NCI-H1105 treated with DMSO at 0.1 percent for 48 hours (cell line): ENCODE results near the gene VPS11.
A peak's percentile ranks its signal among the peaks of the same experiment; 100 is the strongest.
"Not testable (repeated sequence)": the region's sequence is repeated elsewhere in the genome, so short reads cannot be mapped to it uniquely, and the experiment has no call there.

Experiments used
- DNase-seq: peaks from one replicate; lab custom pipeline; 2025; lab: John Stamatoyannopoulos, UW

Gene VPS11

DNA sequence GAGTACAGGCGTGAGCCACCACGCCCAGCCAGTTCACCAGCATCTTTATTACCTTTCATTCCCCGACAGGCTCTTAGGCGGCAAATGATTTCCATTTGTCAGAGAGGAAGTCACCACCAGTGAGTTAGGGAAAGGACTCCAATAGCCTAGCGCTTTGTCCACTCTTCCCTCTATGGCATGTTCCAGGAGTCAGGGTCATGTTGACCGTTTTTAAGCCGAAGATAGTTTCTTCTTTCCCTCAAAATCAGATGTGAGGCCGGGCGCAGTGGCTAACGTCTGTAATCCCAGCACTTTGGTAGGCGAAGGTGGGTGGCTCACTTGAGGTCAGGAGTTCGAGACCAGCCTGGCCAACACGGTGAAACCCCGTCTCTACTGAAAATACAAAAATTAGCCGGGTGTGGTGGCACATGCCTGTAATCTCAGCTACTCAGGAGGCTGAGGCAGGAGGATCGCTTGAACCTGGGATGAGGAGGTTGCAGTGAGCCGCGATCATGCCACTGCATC, 35.6 kb downstream of the VPS11 start:
- not testable (repeated sequence) for DNase-seq

DNA sequence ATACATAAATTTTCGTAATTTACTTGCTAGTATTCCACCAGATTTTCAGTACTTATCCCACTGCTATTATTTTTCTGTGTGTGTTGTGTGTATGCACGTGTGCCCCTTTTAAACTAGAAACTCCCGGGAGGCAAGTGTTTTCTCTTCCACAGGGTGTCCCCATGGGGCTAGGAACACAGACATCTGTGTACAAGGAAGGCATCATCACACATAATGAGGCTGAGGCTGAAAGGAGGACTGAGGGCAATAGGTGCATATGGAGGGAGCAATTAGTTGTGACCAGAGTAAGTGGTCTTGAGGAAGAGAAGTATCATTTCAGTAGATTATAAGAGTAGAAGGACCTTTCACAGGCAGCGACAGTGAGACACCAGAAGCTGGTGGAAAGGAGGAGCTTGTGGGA, 36.2 kb downstream of the VPS11 start:
- no peak for DNase-seq

DNA sequence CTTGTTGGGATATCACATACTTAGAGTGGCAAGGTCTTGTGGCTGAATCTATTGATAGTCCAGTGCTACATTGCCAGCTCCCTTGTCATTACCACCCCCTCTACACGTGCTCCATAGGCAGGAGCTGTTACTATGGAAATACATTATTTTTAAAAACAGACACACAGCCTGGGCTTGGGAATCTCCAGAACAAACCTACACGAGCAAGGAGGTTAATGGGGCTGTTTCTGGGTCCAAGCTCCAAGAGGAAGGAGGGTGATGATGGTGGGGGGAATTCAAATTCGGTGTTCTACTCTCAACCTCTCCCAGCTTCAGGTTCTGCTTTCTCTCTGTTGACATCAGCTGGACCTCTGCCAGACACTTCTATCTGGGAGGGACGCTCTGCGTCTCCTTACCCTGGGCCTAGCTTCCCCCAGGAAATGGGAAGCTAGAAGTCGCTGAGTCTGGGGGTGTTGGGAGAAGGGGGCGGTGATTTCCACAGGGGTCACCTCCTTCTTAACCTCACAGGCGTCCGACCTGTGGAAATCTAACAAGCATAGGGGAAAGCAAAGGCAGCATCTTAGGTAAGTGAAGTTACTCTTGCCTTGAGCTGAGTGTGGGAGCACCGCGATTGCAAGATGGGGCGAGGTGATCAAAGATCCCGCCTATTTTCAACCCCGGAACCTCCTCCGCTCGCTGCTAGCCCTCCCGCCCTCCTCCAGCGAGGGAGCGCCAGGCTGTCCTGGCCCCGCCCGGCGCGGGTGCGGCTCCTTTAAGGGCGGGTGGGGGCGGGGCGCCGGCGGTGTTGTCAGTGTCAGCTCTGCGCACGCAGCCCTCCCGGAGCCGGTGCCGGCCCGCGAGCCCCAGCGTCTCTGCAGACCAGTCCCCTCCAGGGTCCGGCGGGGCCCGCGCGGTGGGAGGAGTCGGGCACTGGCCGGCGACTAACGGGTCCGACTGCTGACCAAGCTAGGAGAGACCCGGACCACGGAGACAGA, 39.2 kb downstream of the VPS11 start, which contains the start of gene C2CD2L:
Gene C2CD2L, plus strand, starts transcription at position 781 of the 974 bp plus-strand sequence. CDS start 398 bp downstream, outside the sequence.
- DNase-seq = peak; percentile 94

DNA sequence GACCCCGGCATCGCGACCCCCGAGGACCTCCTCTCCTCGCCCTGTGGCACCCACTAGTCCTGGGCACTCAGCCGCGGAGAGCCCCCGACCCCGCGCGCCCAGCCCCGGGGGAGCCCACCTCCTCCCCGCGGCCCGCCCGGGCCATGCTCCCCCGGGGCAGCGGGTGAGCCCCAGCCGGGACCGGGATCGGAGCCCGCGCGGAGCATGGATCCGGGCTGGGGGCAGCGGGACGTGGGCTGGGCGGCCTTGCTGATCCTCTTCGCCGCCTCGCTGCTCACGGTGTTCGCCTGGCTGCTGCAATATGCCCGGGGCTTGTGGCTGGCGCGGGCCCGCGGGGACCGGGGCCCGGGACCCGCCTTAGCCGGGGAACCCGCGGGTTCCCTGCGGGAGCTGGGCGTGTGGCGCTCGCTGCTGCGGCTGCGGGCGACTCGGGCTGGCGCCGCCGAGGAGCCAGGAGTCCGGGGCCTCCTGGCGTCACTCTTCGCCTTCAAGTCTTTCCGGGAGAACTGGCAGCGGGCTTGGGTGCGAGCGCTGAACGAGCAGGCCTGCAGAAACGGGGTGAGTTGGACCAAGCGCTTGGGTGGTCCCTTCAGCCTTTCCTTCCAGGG, 40.0 kb downstream of the VPS11 start:
- DNase-seq = no peak

DNA sequence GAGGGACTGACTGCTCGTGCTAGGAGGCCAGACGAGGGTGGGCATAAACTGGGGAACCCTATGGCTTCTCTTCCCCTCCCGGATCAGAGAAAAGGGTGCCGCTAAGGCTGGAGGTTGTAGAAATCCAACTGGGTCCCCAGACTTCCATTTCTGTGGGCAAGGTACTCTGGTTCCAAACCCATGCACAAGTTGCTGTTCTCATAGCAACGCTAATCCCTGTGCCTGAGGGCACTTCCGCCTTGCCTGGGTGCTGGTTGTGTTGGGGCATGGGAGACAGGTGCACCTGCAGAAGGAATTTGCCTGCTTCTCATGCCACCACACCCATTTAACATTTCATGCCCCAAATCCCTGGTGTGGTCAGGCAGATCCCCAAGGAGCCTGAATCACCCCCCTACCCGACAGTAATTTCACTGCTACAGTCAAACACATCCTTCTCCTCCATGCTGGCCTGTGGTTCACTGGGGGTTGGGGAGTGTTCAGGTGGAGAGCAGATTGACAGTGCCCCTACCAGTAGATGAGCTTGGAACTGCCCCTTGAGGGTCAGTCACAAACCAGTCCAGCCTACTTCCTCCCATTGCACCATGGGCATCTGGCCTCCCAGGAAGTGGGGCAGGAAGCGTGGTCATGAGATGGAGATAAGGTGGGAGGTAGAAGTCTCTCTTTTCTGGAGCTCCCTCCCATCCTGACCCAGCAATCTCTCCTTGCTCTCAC, 40.7 kb downstream of the VPS11 start:
- DNase-seq = peak; percentile 71

DNA sequence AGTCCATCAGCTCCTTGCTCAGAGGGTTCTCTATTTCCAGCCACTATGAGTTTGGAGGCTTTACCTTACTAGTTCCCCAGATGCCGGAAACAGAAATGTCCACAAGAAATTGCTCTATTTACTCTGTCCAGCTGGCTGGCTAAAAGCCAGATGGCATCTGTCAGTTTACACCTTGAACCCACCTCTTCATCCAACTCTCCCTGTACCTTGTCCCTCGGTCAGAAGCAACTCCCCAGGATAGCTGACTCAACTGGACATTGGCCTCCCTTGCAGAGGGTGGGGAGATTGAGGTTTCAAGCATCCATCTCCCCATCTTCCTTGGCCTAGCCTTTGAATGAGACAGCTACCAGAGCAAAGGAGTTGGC, 41.2 kb downstream of the VPS11 start:
- no peak for DNase-seq

DNA sequence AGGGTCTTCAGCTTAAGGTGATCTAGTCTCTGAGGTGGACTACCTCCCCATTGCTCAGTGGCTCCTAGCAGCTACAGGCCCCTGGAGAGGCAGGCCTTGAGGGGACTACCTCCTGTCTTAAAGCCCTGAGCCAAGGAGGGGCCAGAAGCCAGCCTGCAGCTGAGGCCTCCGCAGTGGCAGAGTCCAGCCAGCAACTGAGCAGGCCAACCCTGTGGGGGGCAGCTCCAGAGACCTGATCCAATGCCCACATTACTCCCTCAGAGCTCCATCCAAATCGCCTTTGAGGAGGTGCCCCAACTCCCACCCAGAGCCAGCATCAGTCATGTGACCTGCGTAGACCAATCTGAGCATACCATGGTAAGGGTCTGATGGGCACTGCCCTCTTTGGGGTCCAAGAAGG, 42.2 kb downstream of the VPS11 start:
- DNase-seq = no peak

DNA sequence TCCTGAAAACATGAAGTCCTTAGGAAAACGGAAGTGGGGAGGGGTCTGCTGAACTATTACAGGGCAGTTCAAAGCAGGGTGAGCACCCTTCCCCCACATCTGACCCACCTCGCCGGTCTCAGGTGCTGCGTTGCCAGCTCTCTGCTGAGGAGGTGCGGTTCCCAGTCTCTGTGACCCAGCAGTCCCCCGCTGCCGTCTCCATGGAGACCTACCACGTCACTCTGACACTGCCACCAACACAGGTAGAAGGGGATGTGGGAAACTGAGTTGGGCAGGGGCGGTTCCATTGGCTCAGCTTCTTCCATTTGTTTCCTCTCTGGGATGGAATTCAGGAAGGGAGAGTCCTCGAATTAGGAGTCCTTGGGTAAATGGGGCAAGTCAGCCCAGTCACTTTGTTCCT, 42.8 kb downstream of the VPS11 start:
- no peak for DNase-seq

DNA sequence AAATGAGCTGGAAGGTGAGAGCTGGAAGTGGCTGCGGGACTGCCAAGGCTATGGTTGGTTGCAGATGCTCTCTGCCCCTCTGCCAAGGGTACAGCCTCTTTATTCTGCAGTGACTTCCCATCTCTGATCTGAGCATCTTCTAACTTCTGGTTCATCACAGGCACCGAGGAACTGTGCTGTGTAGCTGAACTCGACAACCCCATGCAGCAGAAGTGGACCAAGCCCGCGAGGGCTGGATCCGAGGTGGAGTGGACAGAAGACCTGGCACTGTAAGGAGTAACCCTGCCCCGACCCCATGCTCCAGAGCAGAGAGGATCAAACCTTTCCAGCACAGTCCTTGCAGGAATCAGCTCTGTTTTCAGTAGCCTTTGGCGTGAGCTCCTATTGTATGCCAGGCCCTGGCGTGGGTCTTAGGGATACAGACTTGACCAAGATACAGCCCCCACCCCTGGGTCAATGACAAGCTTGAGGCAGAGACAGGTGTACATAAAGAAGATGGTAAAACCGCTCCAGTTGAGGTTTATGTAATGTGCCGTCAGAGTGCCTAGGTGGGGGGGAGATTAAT, 43.8 kb downstream of the VPS11 start:
- no peak for DNase-seq

DNA sequence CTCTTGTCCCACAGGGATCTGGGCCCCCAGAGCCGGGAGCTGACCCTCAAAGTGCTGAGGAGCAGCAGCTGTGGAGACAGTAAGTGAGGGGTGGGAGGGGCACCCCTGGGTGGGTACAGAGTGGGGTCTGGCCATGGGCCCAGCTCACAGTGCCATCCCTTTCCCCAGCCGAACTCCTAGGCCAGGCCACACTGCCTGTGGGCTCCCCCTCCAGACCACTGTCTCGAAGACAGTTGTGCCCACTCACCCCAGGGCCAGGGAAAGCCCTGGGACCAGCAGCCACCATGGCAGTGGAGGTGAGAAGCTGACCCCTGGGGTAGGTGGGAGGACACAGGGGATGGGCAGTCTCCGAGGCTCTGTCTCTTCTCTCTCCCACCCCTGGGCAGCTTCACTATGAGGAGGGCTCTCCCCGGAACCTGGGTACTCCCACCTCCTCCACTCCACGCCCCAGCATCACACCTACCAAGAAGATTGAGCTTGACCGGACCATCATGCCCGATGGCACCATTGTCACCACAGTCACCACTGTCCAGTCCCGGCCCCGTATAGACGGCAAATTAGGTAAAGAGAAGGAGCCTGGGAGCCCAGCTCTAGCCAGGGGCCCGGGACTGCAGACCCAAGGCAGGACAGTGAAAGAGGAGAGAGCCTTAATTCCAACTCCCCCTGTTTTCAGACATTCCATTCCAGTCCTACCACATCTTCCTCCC, 44.8 kb downstream of the VPS11 start:
- no peak for DNase-seq

DNA sequence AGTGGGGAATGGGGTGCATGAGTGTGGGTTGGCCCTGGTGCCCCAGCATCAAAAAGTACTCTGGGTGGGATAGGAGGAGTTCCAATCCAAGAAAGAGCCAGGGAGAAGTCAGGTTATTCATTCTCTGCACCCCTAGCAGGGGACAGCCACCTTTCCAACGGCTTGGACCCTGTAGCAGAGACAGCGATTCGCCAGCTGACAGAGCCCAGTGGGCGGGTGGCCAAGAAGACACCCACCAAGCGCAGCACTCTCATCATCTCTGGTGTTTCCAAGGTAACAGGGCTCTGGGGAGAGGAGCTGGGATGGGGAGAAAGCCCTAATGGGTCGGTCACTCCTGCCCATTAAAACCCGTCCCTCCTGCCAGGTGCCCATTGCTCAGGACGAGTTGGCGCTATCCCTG, 46.1 kb downstream of the VPS11 start:
- no peak for DNase-seq

DNA sequence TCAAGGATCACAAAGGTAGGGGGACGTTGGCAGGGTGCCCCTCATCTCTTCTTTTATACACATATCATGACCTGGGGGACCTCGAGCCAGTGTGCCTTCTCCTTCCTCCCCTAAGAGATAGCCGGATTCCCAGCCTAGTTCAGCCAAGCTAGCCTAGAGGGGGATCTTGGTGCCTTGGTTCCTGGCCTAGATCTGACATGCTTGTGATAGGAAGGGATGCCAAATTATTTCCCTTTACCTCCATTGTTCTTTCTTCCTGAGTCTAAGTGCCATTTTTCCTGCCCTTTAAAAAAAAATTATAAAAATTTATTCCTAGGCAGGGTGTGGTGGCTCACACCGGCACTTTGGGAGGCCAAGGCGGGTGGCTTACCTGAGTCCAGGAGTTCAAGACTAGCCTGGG, 46.7 kb downstream of the VPS11 start:
- DNase-seq = no peak

DNA sequence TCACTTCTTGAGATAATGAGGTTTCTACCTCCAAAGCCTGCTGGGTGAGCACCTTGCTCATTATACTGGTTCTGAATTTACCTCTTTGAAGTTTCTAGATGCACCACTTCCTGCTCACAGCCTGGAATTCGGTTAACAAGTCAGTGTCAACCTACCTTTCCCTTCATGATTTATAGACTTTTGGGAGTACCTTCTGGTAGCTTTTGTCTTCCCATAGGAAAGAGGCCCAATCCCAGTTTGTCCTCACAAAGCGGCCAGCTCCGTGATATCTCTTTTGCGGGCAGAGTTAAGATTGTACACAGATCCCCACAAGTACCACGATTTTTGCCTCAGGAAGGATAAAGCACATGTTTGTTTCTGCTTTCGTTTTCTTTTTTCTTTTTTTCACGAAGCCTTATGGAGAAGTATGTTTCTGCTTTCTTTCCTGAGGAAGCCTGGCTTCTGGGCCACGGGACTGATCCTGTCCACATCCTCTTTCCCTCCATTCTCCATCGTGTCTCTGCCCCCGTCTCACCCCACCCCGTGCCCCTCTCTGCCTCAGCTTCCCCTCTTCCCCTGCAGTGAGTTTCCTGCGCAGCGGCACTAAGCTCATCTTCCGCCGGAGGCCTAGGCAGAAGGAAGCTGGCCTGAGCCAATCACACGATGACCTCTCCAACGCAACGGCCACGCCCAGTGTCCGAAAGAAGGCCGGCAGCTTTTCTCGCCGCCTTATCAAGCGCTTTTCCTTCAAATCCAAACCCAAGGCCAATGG, 48.0 kb downstream of the VPS11 start:
- DNase-seq = no peak

DNA sequence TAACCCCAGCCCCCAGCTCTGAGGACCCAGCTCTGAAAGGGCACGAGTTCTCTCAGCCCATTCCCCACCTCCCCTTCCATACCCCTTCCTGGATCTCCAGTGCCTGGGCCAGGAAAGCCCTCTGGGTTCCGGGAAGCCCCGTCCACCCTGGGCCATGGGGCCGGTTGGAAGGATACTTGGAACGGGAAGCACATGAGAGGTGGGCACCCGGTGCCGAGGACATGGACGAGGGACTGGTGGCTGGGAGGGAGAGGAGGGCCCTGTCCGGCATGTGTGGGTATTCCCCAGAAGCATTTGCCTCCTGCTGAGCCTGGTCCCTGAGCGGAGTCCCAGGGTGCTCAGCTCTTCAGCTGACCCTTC, 48.6 kb downstream of the VPS11 start:
- DNase-seq = no peak

DNA sequence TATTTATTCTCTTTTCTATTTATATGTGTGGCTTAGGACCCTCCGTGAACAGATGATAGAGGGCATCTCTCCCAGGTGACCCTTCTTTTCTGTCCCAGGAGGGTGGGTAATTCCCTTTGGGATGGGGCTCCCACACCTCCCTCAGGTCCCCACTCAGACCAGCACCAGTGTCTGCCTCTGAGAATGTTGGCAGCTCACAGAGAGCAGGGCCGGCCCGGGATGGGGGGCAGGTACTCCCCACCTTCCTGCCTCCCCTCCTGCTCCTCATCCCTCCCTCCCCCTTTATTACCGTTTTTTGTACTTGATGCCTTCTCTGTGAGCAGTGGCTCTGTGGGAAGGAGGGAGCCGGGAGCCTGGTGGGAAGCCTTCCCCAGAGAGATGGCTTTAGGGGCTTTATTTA, 49.0 kb downstream of the VPS11 start:
- no peak for DNase-seq

DNA sequence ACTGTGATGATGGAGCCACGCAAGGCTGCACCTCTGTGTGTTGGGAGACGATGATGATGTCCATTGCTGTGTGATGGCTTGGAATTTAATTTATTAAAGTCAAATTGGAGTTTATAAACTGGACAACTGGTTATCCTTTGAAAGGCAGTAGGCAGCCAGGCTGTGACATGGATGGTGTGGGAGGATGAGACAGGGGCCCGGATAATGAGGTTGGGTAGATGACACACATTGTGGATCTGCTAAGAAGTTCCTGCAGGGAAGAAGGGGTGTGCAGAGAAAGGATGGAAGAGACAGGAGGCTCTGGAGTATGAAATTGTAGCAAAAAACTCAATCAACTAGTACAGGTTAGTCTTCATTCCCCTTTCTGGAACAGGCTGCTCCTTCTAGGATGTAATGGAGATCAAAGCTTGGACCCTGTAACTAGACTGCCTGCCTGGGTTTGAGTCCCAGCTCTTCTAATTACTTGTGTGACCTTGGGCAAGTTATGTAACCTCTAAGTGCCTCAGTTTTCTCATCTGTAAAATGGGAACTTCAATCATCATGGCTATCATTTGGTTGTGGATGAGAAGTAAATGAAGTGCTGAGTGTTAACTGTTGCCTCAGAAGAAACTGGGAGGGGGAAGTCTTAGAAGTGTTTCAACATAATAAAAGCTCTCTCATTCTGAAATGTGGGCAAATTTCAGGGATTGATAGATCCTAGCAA, 49.5 kb downstream of the VPS11 start:
- no peak for DNase-seq

DNA sequence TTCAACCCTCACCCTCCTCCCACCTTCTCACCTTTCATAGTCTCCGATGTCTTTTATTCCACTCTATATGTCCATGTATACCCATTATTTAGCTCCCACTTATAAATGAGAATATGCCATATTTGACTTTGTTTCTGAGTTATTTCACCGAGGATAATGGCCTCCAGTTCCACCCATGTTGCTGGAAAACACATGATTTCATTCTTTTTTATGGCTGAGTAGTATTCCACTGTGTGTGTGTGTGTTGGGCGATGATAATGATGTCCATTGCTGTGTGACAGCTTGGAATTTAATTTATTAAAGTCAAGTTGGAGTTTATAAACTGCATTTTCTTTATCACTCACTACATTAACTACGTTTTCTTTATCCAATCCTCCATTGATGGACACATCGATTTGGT, 50.6 kb downstream of the VPS11 start:
- DNase-seq = no peak

DNA sequence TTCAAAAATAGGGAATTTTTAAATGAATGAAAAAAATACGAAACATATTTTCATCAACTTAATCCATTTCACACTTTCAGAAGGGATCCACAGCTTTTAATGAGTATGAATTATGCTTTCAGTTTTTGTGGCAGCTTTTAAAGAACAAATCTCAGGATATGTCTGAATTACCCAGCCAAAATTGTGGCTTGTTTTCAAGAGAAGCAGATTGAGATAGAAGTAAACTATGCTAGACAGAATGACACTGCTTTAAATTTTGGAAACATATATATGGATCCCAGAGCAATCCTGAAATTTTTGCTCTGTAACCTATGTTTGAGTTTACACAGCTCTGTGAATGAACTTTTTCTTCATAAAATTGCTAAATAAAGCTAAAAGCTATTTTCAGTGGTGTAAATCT, 51.3 kb downstream of the VPS11 start:
- DNase-seq = no peak

DNA sequence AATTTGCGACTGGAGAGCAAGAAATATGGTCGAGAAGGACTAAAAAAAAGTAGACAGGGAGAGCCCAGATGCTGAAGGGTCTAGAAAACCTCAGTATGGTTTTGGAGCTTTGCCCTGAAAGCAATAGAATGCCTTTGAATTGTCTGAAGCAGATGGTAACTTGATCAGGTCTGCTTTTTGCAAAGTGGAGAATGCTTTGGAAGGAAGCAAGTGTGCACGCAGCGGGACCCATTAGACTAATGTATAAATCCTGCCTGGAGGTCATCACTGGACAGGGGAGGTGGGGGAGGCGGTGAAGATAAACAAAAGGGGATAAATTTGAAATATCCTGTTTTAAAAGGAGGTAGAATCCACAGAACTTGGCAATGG, 53.0 kb downstream of the VPS11 start:
- DNase-seq = peak; percentile 73
